HepG2 (cell line): ENCODE results near the gene MYO18A. TPM values are rescaled to one million over a fixed set of nuclear protein-coding genes. Genes with fewer than 3 reads are reported as not detected.

Experiments
- ATAC-seq: fragments of 200-7000 bp; cut with Tn5 transposase; 3 replicates; pipeline ENCODE4 v1.9.1; 2020; ENCODE audit warnings: mild to moderate bottlenecking, moderate library complexity
- BruUV-seq: library from RNA; stranded (reverse); fragments of 400-500 nt; replicated peaks from 2 replicates; lab custom pipeline; 2021; lab: Mats Ljungman, UMichigan
- CTCF ChIA-PET: fragments of 300-600 bp; formaldehyde crosslinking; extraction: SDS; loops from one replicate; lab custom pipeline; 2021; ENCODE audit warnings: low total read pairs, inconsistent platforms, low intra/inter-chr PET ratio; lab: Yijun Ruan, JAX
- POLR2A ChIA-PET: fragments of 350-600 bp; sonication (Branson Sonifier 250); formaldehyde crosslinking; loops from one replicate; lab custom pipeline; 2020; ENCODE audit warnings: antibody characterized with exemption, inconsistent platforms; lab: Yijun Ruan, JAX
- DNase-seq: peaks from one replicate; pipeline ENCODE4 v3.0.0-alpha.2; 2015; ENCODE audit warnings: low spot score
- FAIRE-seq: peaks from 3 replicates; lab custom pipeline; 2011; peaks lifted over from hg19 to GRCh38; lab: Jason Lieb, UNC
- H2AFZ ChIP-seq: one replicate; pipeline ENCODE4 v1.6.1; 2011; ENCODE audit warnings: low read length, inconsistent platforms
- H3K27ac ChIP-seq: fragments of 300-600 bp; 3 replicates; pipeline ENCODE4 v1.8.0; 2011; ENCODE audit warnings: mixed run types, mild to moderate bottlenecking, mixed read lengths, low read length, inconsistent platforms; ENCODE audit not compliant: insufficient read depth; ENCODE audit errors: extremely low read length
- H3K27me3 ChIP-seq, 2 experiments: fragments of 200-600 bp in 1 of 2; 2 replicates in 1 of 2; 3 replicates in 1 of 2; pipeline versions ENCODE4 v1.6.0 to v1.8.0; 2011; ENCODE audit warnings: low read length in 2 of 2, mild to moderate bottlenecking in 2 of 2, moderate library complexity in 2 of 2, inconsistent platforms in 1 of 2; ENCODE audit not compliant: insufficient read depth in 2 of 2, control insufficient read depth in 1 of 2
- H3K36me3 ChIP-seq, 2 experiments: fragments of 200-600 bp in 1 of 2; replicated peaks in 1 of 2; 2 replicates in 1 of 2; 3 replicates in 1 of 2; pipeline versions ENCODE4 v1.5.1 to v1.8.0; 2011; ENCODE audit warnings: low read length in 2 of 2, inconsistent platforms in 1 of 2; ENCODE audit not compliant: insufficient read depth in 2 of 2, control insufficient read depth in 1 of 2
- H3K4me1 ChIP-seq: 2 replicates; pipeline ENCODE4 v1.5.1; 2012; ENCODE audit warnings: low read length, inconsistent platforms; ENCODE audit not compliant: insufficient read depth
- H3K4me2 ChIP-seq: 2 replicates; pipeline ENCODE4 v1.6.0; 2011; ENCODE audit warnings: low read depth, low read length, inconsistent platforms
- H3K4me3 ChIP-seq, 3 experiments: fragments of 200-600 bp in 1 of 3; sonication (generic), shearing (Covaris generic) in 1 of 3; replicated peaks in 1 of 3; 2 replicates each; pipeline ENCODE4 v1.5.1; 2011 to 2016; ENCODE audit warnings: low read length in 3 of 3, inconsistent platforms in 2 of 3, low read depth in 2 of 3, mild to moderate bottlenecking in 2 of 3, control low read depth in 1 of 3, mixed read lengths in 1 of 3; ENCODE audit not compliant: insufficient read depth in 1 of 3
- H3K79me2 ChIP-seq: one replicate; pipeline ENCODE4 v1.6.1; 2011; ENCODE audit warnings: low read length, inconsistent platforms; ENCODE audit not compliant: insufficient read depth
- H3K9ac ChIP-seq: 2 replicates; pipeline ENCODE4 v1.6.0; 2011; ENCODE audit warnings: mild to moderate bottlenecking, low read depth, low read length, inconsistent platforms; ENCODE audit not compliant: insufficient read depth
- H3K9me3 ChIP-seq: 2 replicates; pipeline ENCODE4 v1.5.1; 2012; ENCODE audit warnings: mild to moderate bottlenecking, low read length
- H4K20me1 ChIP-seq: 2 replicates; pipeline ENCODE4 v1.6.0; 2011; ENCODE audit warnings: inconsistent platforms, mild to moderate bottlenecking, low read length, moderate library complexity; ENCODE audit not compliant: insufficient read depth
- ATF3 ChIP-seq: sonication (generic); formaldehyde crosslinking; IDR thresholded peaks from 2 replicates; pipeline ENCODE4 v1.4.0; 2020; ENCODE audit warnings: missing genetic modification reagents
- BATF2 ChIP-seq: sonication (generic); formaldehyde crosslinking; IDR thresholded peaks from 2 replicates; pipeline ENCODE4 v1.8.0; 2022; ENCODE audit warnings: mild to moderate bottlenecking, missing genetic modification reagents, moderate library complexity
- BCLAF1 ChIP-seq: fragments of 450-650 bp; IDR thresholded peaks from 2 replicates; pipeline ENCODE4 v1.6.1; 2017; ENCODE audit warnings: mild to moderate bottlenecking
- GRHL1 ChIP-seq: sonication (generic); formaldehyde crosslinking; conservative IDR thresholded peaks from 2 replicates; pipeline ENCODE4 v1.8.0; 2022; ENCODE audit warnings: missing genetic modification reagents
- NFE2L2 ChIP-seq: fragments of 150-350 bp; IDR thresholded peaks from 2 replicates; pipeline ENCODE4 v1.6.1; 2014; ENCODE audit warnings: low read length
- PCBP1 ChIP-seq: fragments of 200-400 bp; formaldehyde crosslinking; IDR thresholded peaks from 2 replicates; pipeline ENCODE4 v1.6.1; 2017; ENCODE audit warnings: mild to moderate bottlenecking, low read depth, low read length, borderline replicate concordance
- PITX1 ChIP-seq: sonication (generic); formaldehyde crosslinking; IDR thresholded peaks from 2 replicates; pipeline ENCODE4 v1.5.1; 2020; ENCODE audit warnings: mild to moderate bottlenecking, missing genetic modification reagents
- SRSF9 ChIP-seq: fragments of 200-400 bp; formaldehyde crosslinking; IDR thresholded peaks from 2 replicates; pipeline ENCODE4 v1.6.1; 2018; ENCODE audit warnings: borderline replicate concordance, mild to moderate bottlenecking, low read depth, low read length; ENCODE audit not compliant: insufficient read depth, poor library complexity, severe bottlenecking
- TAF15 ChIP-seq: fragments of 200-400 bp; formaldehyde crosslinking; IDR thresholded peaks from one replicate; pipeline ENCODE4 v1.6.1; 2018; ENCODE audit warnings: mild to moderate bottlenecking, low read depth, low read length; ENCODE audit not compliant: poor library complexity, severe bottlenecking
- TERF1 ChIP-seq: sonication (generic); formaldehyde crosslinking; IDR thresholded peaks from 2 replicates; pipeline ENCODE4 v1.8.0; 2022; ENCODE audit warnings: mild to moderate bottlenecking, missing genetic modification reagents, moderate library complexity
- TFDP1 ChIP-seq: IDR thresholded peaks from 2 replicates; pipeline ENCODE4 v1.6.1; 2016; ENCODE audit warnings: missing compliant biosample characterization, missing genetic modification reagents, borderline replicate concordance
- U2AF1 ChIP-seq: fragments of 200-400 bp; formaldehyde crosslinking; optimal IDR thresholded peaks from 2 replicates; pipeline ENCODE3; 2017; ENCODE audit warnings: mild to moderate bottlenecking, low read depth, low read length
- ZNF644 ChIP-seq: IDR thresholded peaks from 2 replicates; pipeline ENCODE4 v1.6.1; 2016; ENCODE audit warnings: low read depth
- ZNF737 ChIP-seq: sonication (generic); formaldehyde crosslinking; IDR thresholded peaks from 2 replicates; pipeline ENCODE4 v1.5.0; 2020; ENCODE audit warnings: missing genetic modification reagents, mild to moderate bottlenecking, borderline replicate concordance
- WGBS: methylation state at CpG from one replicate; pipeline ENCODE4 v1.1.6; 2017; ENCODE audit warnings: low lambda C conversion rate; 5-methylcytosine and 5-hydroxymethylcytosine counted together
- in situ Hi-C: cut with HindIII; loops from 2 replicates; pipeline ENCODE4 v1.10.0; 2017; ENCODE audit warnings: low pct_unique_long_range_greater_than_20kb; ENCODE audit not compliant: extremely low pct_ligation_motif_present
- intact Hi-C: fragments of 100-400 bp; cut with micrococcal nuclease; formaldehyde crosslinking; loops from one replicate; pipeline ENCODE4 v1.10.0; 2022; ENCODE audit not compliant: unreplicated experiment
- polyA plus RNA-seq, 8 experiments: library from polyadenylated mRNA; depleted of rRNA in 3 of 8; stranded (reverse) in 7 of 8; unstranded in 1 of 8; fragments of >200 nt; fragmentation: Illumina TruSeq in 4 of 8; extraction: Trizol in 4 of 8; gene quantifications; 2 replicates each; pipeline versions ENCODE4 v1.2.1 to v1.2.3, GENCODE V29; 2011 to 2016; ENCODE audit warnings: low read depth in 4 of 8, missing spikeins in 1 of 8, mixed read lengths in 1 of 8; ENCODE audit not compliant: insufficient read depth in 1 of 8
- total RNA-seq, 5 experiments: library from RNA; depleted of rRNA; stranded (reverse); fragments of >200 nt; fragmentation: Illumina TruSeq; extraction: Trizol; gene quantifications; 2 replicates each; pipeline ENCODE4 v1.2.3, GENCODE V29; 2016; ENCODE audit warnings: low read depth in 1 of 5

The MYO18A gene
- total and polyA plus RNA-seq, 2 of the 13 experiments (the other 11 are each of a cell fraction or from before 2014, with no cell fraction given): 16.8 to 24.8 TPM

GRCh38 chr17:29102046-29102445, 78.2 kb downstream of the MYO18A start:
- Histone ChIP-seq H3K27me3 (no peaks in the 10 kb centered on the region), H3K27ac (no peak overlapping the region), H3K9ac (no peak overlapping the region)
- FAIRE-seq: no peak
- no TSS peak for BruUV-seq
- TF ChIP-seq TERF1 (CRISPR knock-in tag) (no peak), PCBP1 (no peak), ZNF644 (CRISPR knock-in tag) (no peak), ATF3 (CRISPR knock-in tag) (no peak), BCLAF1 (no peak), ZNF737 (CRISPR knock-in tag) (no peak), SRSF9 (no peak), U2AF1 (no peak), BATF2 (CRISPR knock-in tag) (no peak), PITX1 (CRISPR knock-in tag) (no peak), TAF15 (no peak), GRHL1 (CRISPR knock-in tag) (no peak), TFDP1 (CRISPR knock-in tag) (no peak), NFE2L2 (no peak)
- TF ChIP-seq, all 625 proteins: peak for 0
- 98% methylated on average over 2 of the region's 3 CpGs for WGBS
- Histone ChIP-seq H3K4me1 (no peaks in the 10 kb centered on the region), H2AFZ (no peak overlapping the region), H3K4me2 (no peak overlapping the region), H3K36me3 (peaks cover 35 to 63% of the 10 kb centered on the region in 2 experiments; a peak in 4 of 5 replicates), H3K79me2 (no peaks in the 10 kb centered on the region), H3K9me3 (no peaks in the 10 kb centered on the region), H3K4me3 (no peak overlapping the region), H4K20me1 (no peaks in the 10 kb centered on the region)
- ChIA-PET POLR2A (no interaction called here), CTCF (no interaction called here)
- DNase-seq: no peak
- ATAC-seq: no peak
- in situ Hi-C loops (loop anchor here (25.0 kb wide), 1 partner anchor 365 kb away; the partner anchor contains the start of genes NEK8, TLCD1 and TRAF4), intact Hi-C loops (no loop called here)
